H7 (cell line): ENCODE results near the gene ACTL7A. TPM values are rescaled to one million over a fixed set of nuclear protein-coding genes. Genes with fewer than 3 reads are reported as not detected.

Experiments
- DNase-seq: peaks from one replicate; pipeline ENCODE4 v3.0.0; 2012
- H3K27me3 ChIP-seq: 2 replicates; pipeline ENCODE4 v1.6.0; 2011; ENCODE audit warnings: mild to moderate bottlenecking, low read length; ENCODE audit not compliant: control insufficient read depth, insufficient read depth
- H3K36me3 ChIP-seq: replicated peaks from 2 replicates; pipeline ENCODE4 v1.5.1; 2011; ENCODE audit warnings: low read length; ENCODE audit not compliant: control insufficient read depth, insufficient read depth
- H3K4me3 ChIP-seq: 2 replicates; pipeline ENCODE4 v1.5.1; 2011; ENCODE audit warnings: low read depth, mild to moderate bottlenecking, control low read depth, low read length, moderate library complexity; ENCODE audit not compliant: insufficient read depth
- total RNA-seq: library from RNA; depleted of rRNA; stranded (reverse); fragments of >200 nt; shearing (Covaris generic); gene quantifications from 2 replicates; pipeline ENCODE4 v1.2.3, GENCODE V29; 2014; rRNA removed

Gene ACTL7A
- total RNA-seq, 1 experiment from 2014 or later, result not detected

DNA sequence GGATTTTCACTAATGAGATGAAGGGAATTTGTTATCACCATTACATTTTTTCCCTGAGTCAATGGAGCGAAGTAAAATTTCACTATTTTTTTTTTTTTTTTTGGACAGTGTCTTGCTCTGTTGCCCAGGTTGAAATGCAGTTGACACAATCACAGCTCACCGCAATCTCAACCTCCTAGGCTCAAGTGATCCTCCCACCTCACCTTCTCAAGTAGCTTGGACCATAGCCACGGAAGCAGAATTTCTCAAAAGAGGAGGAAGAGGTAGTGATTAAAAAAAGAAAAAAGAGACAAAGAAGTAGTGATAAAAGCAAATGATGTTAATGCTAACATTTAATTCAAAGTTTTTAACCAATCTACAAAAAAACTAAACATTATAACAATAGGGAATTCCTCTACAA is 42.1 kb downstream of the ACTL7A start:
- H3K27me3 ChIP-seq, result no peaks in the 10 kb centered on the region
- peaks cover 23% of the 10 kb centered on the region for H3K36me3 ChIP-seq
- H3K4me3 ChIP-seq, result no peak overlapping the region
- no peak for DNase-seq

DNA sequence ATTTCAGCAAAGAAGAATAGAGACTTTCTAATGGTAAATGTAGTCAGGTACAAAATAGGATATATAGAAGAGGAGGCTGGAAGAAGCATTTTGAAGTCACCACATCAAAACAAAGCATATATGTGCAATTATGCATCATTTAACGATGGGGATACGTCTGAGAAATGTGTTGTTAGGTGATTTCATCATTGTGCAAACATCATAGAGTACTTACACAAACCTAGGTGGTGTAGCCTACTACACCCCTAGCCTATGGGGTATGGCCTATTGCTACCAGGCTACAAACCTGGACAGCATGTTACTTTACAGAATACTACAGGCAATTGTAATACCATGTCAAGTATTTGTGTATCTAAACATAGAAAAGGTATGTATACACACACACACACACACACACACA is 43.4 kb downstream of the ACTL7A start:
- H3K36me3 ChIP-seq, result peaks cover 22% of the 10 kb centered on the region

DNA sequence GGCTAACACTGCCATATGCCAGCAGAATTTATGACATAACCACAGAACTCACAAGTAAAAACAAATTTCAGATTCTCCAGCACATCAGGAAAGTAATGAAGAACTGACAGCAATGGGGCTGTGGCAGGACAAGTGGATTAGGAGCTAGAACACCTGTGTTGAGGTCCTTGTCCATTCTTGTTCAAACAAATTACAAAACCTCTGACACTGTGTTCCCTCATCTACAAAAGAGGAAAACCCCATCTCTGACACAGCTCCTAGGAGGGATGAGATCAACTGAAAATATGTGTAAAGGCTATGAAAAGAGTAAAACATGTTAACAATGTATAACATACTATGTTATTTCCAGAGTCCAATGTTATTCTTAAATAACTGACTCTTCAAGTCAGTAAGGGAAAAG is 48.3 kb downstream of the ACTL7A start:
- Histone ChIP-seq H3K36me3 (peaks cover 19% of the 10 kb centered on the region), H3K27me3 (no peaks in the 10 kb centered on the region), H3K4me3 (no peak overlapping the region)
- DNase-seq, result no peak

More for the DNA sequence above, 43.4 kb downstream of the ACTL7A start:
- no peaks in the 10 kb centered on the region for H3K27me3 ChIP-seq
- H3K4me3 ChIP-seq, result no peak overlapping the region
- DNase-seq, result no peak

DNA sequence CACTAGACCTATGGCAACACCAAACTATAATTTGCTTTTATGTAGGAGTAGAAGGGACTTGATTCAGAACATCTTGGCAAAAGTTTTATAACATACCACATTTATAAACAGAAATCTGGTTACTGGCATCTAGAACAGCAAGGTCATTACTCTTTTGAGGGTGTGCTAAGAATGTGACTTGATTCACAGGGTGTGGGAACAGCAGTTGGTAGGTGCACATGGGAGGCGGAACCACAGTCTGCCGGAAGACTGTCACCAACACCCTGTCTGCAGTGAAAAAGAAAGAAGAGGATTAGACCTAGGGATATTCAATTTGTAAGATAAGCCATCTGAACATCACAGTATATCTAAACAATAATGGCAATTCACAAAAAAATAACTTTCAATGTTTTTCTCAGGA is 48.8 kb downstream of the ACTL7A start:
- DNase-seq, result no peak
- H3K36me3 ChIP-seq, result peaks cover 19% of the 10 kb centered on the region

DNA sequence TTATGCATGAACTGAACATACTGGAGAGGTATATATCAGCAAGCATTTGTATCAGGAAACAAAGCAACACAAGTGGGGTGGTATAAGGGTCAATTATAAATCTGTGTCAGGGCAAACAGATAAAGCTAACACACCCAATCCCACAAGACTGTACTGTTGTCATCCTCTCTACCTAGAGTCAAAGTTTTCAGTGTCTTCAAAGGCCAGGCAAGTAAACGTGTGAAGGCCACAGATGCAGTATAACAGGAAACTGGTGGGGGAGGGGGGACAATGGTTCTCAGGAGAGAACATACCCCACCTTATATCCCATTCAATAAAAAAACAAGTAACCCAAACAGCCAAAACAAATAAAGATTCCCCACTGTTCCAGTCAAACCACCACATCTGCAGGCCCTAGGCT is 49.8 kb downstream of the ACTL7A start:
- no peak for DNase-seq
- H3K36me3 ChIP-seq, result peaks cover 14% of the 10 kb centered on the region

More for the DNA sequence above, 48.8 kb downstream of the ACTL7A start:
- no peak overlapping the region for H3K4me3 ChIP-seq
- H3K27me3 ChIP-seq, result no peaks in the 10 kb centered on the region

More for the DNA sequence above, 49.8 kb downstream of the ACTL7A start:
- Histone ChIP-seq H3K4me3 (no peak overlapping the region), H3K27me3 (no peaks in the 10 kb centered on the region)

Other genes with a start within 250 kb of the ACTL7A start
- not detected in 2 replicates for gene ACTL7B, start 6.3 kb upstream of the ACTL7A start, total RNA-seq
- 28.7 and 28.9 TPM in 2 replicates for gene ELP1, start 71.9 kb downstream of the ACTL7A start, total RNA-seq
- 5.2 and 7.6 TPM in 2 replicates for gene ABITRAM, start 72.1 kb downstream of the ACTL7A start, total RNA-seq
- 73.6 and 81.0 TPM in 2 replicates for gene CTNNAL1, start 151.2 kb downstream of the ACTL7A start, total RNA-seq